ENCODE data around the gene SHISA2. TPM values are rescaled to one million over a fixed set of nuclear protein-coding genes. Genes with fewer than 3 reads are reported as not detected.
A peak's percentile ranks its signal among the peaks of the same experiment; 100 is the strongest.

Gene SHISA2
- total RNA-seq, 1 experiment from 2014 or later = 1.2 TPM

DNA sequence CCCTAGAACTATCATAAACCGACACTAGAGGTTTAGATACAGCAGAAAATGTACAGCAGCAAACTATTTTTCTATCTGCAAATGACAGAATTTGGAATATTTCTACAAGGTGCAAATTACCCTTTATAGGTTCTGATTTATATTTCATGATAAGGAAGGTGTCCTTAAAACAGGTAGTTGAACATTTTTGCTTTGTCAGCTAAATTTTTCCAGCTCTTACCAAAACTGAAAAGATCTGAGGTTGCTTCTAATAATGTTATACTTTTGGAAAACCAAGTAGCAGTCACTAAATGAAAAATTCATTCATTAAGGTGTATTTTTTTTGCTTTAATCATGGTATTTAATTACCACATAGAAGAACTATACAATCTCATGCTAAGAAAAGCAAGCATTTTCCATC, 9.0 kb downstream of the SHISA2 start:
- BruUV-seq (replicated peaks) = no TSS peak
- no peak for DNase-seq (ENCODE audit: unreplicated experiment)
- Mint-ChIP-seq H3K9me3 (ENCODE audit: unreplicated experiment) (no peaks in the 10 kb centered on the region), H3K27ac (ENCODE audit: low read depth, unreplicated experiment) (no peak overlapping the region), H3K4me3 (ENCODE audit: unreplicated experiment) (no peak overlapping the region), H3K36me3 (ENCODE audit: insufficient read depth, unreplicated experiment) (no peaks in the 10 kb centered on the region), H3K4me1 (ENCODE audit: insufficient read depth, unreplicated experiment) (no peaks in the 10 kb centered on the region), H3K27me3 (ENCODE audit: insufficient read depth, unreplicated experiment) (no peaks in the 10 kb centered on the region)
- TF ChIP-seq CTCF (IDR thresholded peaks at IDR 0.05; ENCODE audit: unreplicated experiment) = no peak
- intact Hi-C loops (cut with micrococcal nuclease) = no loop called here
- ChIA-PET POLR2A (no interaction called here), CTCF (no interaction called here)

DNA sequence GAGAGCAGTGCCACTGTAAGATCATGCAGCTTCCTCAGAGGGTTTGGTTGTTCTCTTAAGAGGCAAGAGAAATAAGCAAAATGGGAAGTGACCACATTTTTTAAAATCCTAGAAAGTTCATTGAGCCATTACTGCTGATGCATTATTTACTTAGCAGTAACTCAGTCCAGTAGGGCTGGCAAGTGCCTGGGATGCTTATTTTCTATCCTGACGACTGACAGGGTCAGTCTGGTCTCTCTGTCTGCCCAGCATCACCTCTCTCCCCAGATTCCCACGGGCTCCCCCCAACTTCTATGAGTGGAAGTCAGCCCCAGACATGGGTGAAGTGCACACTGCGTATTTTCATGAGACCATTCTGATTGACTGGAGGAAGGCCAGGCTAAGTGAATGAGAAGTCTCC, 10.4 kb downstream of the SHISA2 start:
- BruUV-seq (replicated peaks) = no TSS peak

DNA sequence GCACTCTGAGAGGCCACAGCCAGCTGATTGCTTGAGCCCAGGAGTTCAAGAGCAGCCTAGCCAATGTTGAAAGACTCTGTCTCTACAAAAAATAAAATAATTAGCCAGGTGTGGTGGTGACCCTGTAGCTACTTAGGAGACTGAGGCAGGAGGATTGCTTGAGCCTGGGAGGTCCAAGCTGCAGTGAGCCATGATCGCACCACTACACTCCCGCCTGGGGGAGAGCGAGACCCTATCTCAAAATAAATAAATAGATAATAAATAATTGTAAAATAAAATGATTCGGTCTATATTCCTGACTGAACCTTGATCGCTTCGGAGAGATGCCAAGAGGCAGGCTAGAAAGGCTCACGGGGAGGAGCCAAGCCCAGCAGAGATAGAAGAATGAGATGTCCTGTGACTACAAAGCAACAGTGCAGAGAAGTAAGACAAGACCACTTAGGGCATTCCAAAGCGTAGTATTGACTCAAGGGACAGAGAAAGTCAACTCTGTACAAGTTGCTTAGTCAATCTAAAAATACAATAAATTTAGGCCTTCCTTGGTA, 12.8 kb downstream of the SHISA2 start:
- Mint-ChIP-seq H3K27ac (ENCODE audit: low read depth, unreplicated experiment) (no peak overlapping the region), H3K27me3 (ENCODE audit: insufficient read depth, unreplicated experiment) (no peaks in the 10 kb centered on the region), H3K9me3 (ENCODE audit: unreplicated experiment) (no peaks in the 10 kb centered on the region), H3K4me1 (ENCODE audit: insufficient read depth, unreplicated experiment) (no peaks in the 10 kb centered on the region), H3K36me3 (ENCODE audit: insufficient read depth, unreplicated experiment) (no peaks in the 10 kb centered on the region), H3K4me3 (ENCODE audit: unreplicated experiment) (no peak overlapping the region)
- intact Hi-C loops (cut with micrococcal nuclease) = no loop called here
- BruUV-seq (replicated peaks) = no TSS peak
- no peak for DNase-seq (ENCODE audit: unreplicated experiment)
- ChIA-PET CTCF (interaction anchor here (1.2 kb wide), 1 partner anchor 210 kb away, joined by 3 read pairs; no protein-coding TSS in a partner anchor), POLR2A (no interaction called here)
- TF ChIP-seq CTCF (IDR thresholded peaks at IDR 0.05; ENCODE audit: unreplicated experiment) = no peak

More for the DNA sequence above, 10.4 kb downstream of the SHISA2 start:
- no peak for TF ChIP-seq CTCF (IDR thresholded peaks at IDR 0.05; ENCODE audit: unreplicated experiment)
- POLR2A ChIA-PET = interaction anchor here (0.7 to 0.9 kb wide), 2 partner anchors 181 to 462 kb away, joined by 3 read pairs; no protein-coding TSS in a partner anchor
- H3K4me1 Mint-ChIP-seq (ENCODE audit: insufficient read depth, unreplicated experiment) = no peaks in the 10 kb centered on the region
- CTCF ChIA-PET = interaction anchor here (1.0 kb wide), 1 partner anchor 9 kb away, joined by 3 read pairs; no protein-coding TSS in a partner anchor
- H3K36me3 Mint-ChIP-seq (ENCODE audit: insufficient read depth, unreplicated experiment) = no peaks in the 10 kb centered on the region
- intact Hi-C loops (cut with micrococcal nuclease) = no loop called here
- no peak overlapping the region for H3K27ac Mint-ChIP-seq (ENCODE audit: low read depth, unreplicated experiment)
- H3K27me3 Mint-ChIP-seq (ENCODE audit: insufficient read depth, unreplicated experiment) = no peaks in the 10 kb centered on the region
- no peaks in the 10 kb centered on the region for H3K9me3 Mint-ChIP-seq (ENCODE audit: unreplicated experiment)
- no peak for DNase-seq (ENCODE audit: unreplicated experiment)
- no peak overlapping the region for H3K4me3 Mint-ChIP-seq (ENCODE audit: unreplicated experiment)

DNA sequence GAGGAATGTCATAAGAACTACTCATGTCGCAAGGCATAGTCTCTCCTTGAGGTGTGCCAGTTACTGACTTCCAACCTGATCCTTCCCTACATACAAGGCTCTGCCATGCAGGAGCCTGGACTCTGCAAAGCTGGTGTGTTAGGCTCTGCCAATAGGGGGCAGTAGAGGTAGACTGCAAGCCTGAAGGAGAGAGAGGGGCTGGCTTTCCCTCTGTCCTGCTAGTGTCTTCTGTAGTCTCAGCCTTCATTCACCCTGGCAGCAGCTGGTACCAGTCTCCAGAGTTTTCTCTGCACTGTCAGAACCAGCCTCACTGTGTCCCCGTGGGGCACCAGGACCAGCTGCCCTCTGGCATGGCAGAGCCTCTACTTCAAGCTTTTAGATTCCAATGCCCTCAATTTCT, 14.5 kb downstream of the SHISA2 start:
- no peaks in the 10 kb centered on the region for H3K36me3 Mint-ChIP-seq (ENCODE audit: insufficient read depth, unreplicated experiment)
- no peak overlapping the region for H3K4me3 Mint-ChIP-seq (ENCODE audit: unreplicated experiment)
- intact Hi-C loops (cut with micrococcal nuclease) = no loop called here
- H3K27ac Mint-ChIP-seq (ENCODE audit: low read depth, unreplicated experiment) = no peak overlapping the region
- no peaks in the 10 kb centered on the region for H3K9me3 Mint-ChIP-seq (ENCODE audit: unreplicated experiment)
- CTCF ChIA-PET = interaction anchor here (0.6 to 0.9 kb wide), 3 partner anchors 9 to 233 kb away, joined by 3 to 4 read pairs (median 4); no protein-coding TSS in a partner anchor
- no peaks in the 10 kb centered on the region for H3K4me1 Mint-ChIP-seq (ENCODE audit: insufficient read depth, unreplicated experiment)
- peak; percentile 49 for DNase-seq (ENCODE audit: unreplicated experiment)
- BruUV-seq (replicated peaks) = no TSS peak
- H3K27me3 Mint-ChIP-seq (ENCODE audit: insufficient read depth, unreplicated experiment) = no peaks in the 10 kb centered on the region
- POLR2A ChIA-PET = interaction anchor here (1.2 kb wide), 1 partner anchor 13 kb away, joined by 3 read pairs; no protein-coding TSS in a partner anchor
- TF ChIP-seq CTCF (IDR thresholded peaks at IDR 0.05; ENCODE audit: unreplicated experiment) = peak; percentile 33

Measured in MCF 10A (cell line).